ENCODE results near the gene RAX2. TPM values are rescaled to one million over a fixed set of nuclear protein-coding genes. Genes with fewer than 3 reads are reported as not detected.

RAX2 gene
- total and polyA plus RNA-seq, 2 of the 13 experiments (the other 11 are each of a cell fraction or from before 2014, with no cell fraction given), result not detected

DNA sequence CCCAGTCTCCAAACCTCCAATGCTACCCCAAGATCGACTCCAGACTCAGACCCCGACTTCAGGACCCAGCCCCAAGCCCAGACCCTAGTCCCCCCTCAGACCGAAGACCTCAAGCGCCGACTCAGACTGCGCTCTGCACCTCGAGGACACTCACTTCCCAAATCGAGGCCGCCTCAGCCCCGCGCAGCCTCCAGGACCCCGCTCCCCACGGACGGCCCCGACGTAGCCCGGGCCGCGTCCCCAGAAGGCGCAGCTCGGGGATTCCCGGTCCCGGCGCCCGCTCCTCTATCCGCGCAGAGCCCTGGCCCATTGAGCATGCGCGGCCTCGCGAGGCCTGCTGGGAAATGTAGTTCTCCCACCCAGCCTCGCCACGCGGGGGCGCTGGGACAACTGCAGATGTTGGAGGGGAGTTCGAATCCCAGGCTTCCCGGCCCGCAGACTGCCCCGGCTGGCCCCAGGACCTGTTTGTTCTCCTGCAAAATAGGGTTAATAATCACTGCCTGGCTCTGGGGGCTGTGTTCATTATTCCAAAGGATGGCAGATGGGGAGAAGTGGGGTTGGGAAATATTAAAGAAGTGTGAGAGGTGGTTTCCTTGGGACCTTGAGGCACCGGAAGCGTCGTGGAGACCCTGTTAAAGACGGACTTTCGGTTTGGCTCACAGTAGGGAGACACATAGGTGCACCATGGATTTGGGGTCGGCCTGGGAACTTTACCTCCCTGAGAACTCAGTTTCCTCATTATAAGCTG, 10.5 kb downstream of the RAX2 start, which contains the start of gene APBA3 (continued):
- TF ChIP-seq REPIN1 (CRISPR knock-in tag; IDR thresholded peaks at IDR 0.05; ENCODE audit: borderline replicate concordance, low read depth) (peak; percentile 32; the same call in 1 of the 2 replicates), ZNF136 (CRISPR knock-in tag; IDR thresholded peaks at IDR 0.05; ENCODE audit: low read depth) (0 out of 2 replicates have a peak, but pooled peaks have one; percentile 13), ZNF33B (CRISPR knock-in tag; IDR thresholded peaks at IDR 0.05) (no peak), RBAK (CRISPR knock-in tag; IDR thresholded peaks at IDR 0.05) (no peak), SYNCRIP (IDR thresholded peaks at IDR 0.05; ENCODE audit: insufficient read depth, low read depth, low read length) (no peak), KDM6A (CRISPR knock-in tag; IDR thresholded peaks at IDR 0.05; ENCODE audit: low read depth) (no peak), ZNF737 (CRISPR knock-in tag; IDR thresholded peaks at IDR 0.05; ENCODE audit: borderline replicate concordance) (no peak), FOXP1 (IDR thresholded peaks at IDR 0.05) (no peak), FOXP1 (CRISPR knock-in tag; IDR thresholded peaks at IDR 0.05) (no peak), NR2F6 (IDR thresholded peaks at IDR 0.05) (no peak), NR2F6 (CRISPR knock-in tag; IDR thresholded peaks at IDR 0.05) (no peak), DMAP1 (CRISPR knock-in tag; IDR thresholded peaks at IDR 0.05) (peak; percentile 68; the same call in 1 of the 2 replicates), PHF8 (CRISPR knock-in tag; IDR thresholded peaks at IDR 0.05) (peak; percentile 90), CBX1 (IDR thresholded peaks at IDR 0.05; ENCODE audit: low read depth) (no peak)
- TF ChIP-seq, protein P1, sequence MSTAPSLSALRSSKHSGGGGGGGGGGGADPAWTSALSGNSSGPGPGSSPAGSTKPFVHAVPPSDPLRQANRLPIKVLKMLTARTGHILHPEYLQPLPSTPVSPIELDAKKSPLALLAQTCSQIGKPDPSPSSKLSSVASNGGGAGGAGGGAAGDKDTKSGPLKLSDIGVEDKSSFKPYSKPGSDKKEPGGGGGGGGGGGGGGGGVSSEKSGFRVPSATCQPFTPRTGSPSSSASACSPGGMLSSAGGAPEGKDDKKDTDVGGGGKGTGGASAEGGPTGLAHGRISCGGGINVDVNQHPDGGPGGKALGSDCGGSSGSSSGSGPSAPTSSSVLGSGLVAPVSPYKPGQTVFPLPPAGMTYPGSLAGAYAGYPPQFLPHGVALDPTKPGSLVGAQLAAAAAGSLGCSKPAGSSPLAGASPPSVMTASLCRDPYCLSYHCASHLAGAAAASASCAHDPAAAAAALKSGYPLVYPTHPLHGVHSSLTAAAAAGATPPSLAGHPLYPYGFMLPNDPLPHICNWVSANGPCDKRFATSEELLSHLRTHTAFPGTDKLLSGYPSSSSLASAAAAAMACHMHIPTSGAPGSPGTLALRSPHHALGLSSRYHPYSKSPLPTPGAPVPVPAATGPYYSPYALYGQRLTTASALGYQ (CRISPR knock-in tag; IDR thresholded peaks at IDR 0.05), result peak; percentile 64
- TF ChIP-seq, protein P2, sequence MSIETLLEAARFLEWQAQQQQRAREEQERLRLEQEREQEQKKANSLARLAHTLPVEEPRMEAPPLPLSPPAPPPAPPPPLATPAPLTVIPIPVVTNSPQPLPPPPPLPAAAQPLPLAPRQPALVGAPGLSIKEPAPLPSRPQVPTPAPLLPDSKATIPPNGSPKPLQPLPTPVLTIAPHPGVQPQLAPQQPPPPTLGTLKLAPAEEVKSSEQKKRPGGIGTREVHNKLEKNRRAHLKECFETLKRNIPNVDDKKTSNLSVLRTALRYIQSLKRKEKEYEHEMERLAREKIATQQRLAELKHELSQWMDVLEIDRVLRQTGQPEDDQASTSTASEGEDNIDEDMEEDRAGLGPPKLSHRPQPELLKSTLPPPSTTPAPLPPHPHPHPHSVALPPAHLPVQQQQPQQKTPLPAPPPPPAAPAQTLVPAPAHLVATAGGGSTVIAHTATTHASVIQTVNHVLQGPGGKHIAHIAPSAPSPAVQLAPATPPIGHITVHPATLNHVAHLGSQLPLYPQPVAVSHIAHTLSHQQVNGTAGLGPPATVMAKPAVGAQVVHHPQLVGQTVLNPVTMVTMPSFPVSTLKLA (IDR thresholded peaks at IDR 0.05), result no peak
- TF ChIP-seq, protein P3, sequence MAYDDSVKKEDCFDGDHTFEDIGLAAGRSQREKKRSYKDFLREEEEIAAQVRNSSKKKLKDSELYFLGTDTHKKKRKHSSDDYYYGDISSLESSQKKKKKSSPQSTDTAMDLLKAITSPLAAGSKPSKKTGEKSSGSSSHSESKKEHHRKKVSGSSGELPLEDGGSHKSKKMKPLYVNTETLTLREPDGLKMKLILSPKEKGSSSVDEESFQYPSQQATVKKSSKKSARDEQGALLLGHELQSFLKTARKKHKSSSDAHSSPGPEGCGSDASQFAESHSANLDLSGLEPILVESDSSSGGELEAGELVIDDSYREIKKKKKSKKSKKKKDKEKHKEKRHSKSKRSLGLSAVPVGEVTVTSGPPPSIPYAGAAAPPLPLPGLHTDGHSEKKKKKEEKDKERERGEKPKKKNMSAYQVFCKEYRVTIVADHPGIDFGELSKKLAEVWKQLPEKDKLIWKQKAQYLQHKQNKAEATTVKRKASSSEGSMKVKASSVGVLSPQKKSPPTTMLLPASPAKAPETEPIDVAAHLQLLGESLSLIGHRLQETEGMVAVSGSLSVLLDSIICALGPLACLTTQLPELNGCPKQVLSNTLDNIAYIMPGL (CRISPR knock-in tag; IDR thresholded peaks at IDR 0.05; ENCODE audit: borderline replicate concordance in 1 of 2, low read depth in 1 of 2), result peak; percentile 86 to 87; a peak in 3 of 4 replicates
- TF ChIP-seq, protein P4, sequence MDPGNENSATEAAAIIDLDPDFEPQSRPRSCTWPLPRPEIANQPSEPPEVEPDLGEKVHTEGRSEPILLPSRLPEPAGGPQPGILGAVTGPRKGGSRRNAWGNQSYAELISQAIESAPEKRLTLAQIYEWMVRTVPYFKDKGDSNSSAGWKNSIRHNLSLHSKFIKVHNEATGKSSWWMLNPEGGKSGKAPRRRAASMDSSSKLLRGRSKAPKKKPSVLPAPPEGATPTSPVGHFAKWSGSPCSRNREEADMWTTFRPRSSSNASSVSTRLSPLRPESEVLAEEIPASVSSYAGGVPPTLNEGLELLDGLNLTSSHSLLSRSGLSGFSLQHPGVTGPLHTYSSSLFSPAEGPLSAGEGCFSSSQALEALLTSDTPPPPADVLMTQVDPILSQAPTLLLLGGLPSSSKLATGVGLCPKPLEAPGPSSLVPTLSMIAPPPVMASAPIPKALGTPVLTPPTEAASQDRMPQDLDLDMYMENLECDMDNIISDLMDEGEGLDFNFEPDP (CRISPR knock-in tag; conservative IDR thresholded peaks at IDR 0.05), result no peak
- TF ChIP-seq, protein P5, sequence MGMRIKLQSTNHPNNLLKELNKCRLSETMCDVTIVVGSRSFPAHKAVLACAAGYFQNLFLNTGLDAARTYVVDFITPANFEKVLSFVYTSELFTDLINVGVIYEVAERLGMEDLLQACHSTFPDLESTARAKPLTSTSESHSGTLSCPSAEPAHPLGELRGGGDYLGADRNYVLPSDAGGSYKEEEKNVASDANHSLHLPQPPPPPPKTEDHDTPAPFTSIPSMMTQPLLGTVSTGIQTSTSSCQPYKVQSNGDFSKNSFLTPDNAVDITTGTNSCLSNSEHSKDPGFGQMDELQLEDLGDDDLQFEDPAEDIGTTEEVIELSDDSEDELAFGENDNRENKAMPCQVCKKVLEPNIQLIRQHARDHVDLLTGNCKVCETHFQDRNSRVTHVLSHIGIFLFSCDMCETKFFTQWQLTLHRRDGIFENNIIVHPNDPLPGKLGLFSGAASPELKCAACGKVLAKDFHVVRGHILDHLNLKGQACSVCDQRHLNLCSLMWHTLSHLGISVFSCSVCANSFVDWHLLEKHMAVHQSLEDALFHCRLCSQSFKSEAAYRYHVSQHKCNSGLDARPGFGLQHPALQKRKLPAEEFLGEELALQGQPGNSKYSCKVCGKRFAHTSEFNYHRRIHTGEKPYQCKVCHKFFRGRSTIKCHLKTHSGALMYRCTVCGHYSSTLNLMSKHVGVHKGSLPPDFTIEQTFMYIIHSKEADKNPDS (CRISPR knock-in tag; IDR thresholded peaks at IDR 0.05), result no peak
